GM12875 (cell line): ENCODE data around the gene BCL2L12.

Experiments
- H3K4me3 ChIP-seq: one replicate; pipeline ENCODE4 v1.5.1; 2011; ENCODE audit warnings: low read depth, low read length, control low read depth
- CTCF ChIP-seq: IDR thresholded peaks from 2 replicates; pipeline ENCODE4 v1.5.1; 2011; ENCODE audit warnings: low read depth, mild to moderate bottlenecking, control low read depth, inconsistent platforms, low read length, moderate library complexity, borderline replicate concordance; ENCODE audit not compliant: insufficient read depth

BCL2L12 gene

GRCh38 chr19:49660338-49660961 is 5.3 kb upstream of the BCL2L12 start:
- no peak overlapping the region for H3K4me3 ChIP-seq
- TF ChIP-seq CTCF = no peak

- no peak overlapping the region for H3K4me3 ChIP-seq
- no peak for TF ChIP-seq CTCF
These were observed 3.7 kb upstream of the BCL2L12 start for GRCh38 chr19:49662011-49662410.

- no peak overlapping the region for H3K4me3 ChIP-seq
- TF ChIP-seq CTCF = no peak
These were observed 2.5 kb upstream of the BCL2L12 start for GRCh38 chr19:49663224-49663623.

- peak overlapping the region; percentile 75 for H3K4me3 ChIP-seq
- TF ChIP-seq CTCF = no peak
These were observed 1.3 kb upstream of the BCL2L12 start for GRCh38 chr19:49664171-49665035.

GRCh38 chr19:49665036-49665350 is 740 bp upstream of the BCL2L12 start:
- H3K4me3 ChIP-seq = peak overlapping the region; percentile 75
- TF ChIP-seq CTCF = no peak

GRCh38 chr19:49666120-49666444 is 349 bp downstream of the BCL2L12 start:
- no peak for TF ChIP-seq CTCF

GRCh38 chr19:49667473-49667872 is 1.7 kb downstream of the BCL2L12 start:
- TF ChIP-seq CTCF = no peak
- H3K4me3 ChIP-seq = no peak overlapping the region

More at GRCh38 chr19:49666120-49666444, 349 bp downstream of the BCL2L12 start:
- peak overlapping the region; percentile 75 for H3K4me3 ChIP-seq
